Measurements from ENCODE around the gene RRP1B. TPM values are rescaled to one million over a fixed set of nuclear protein-coding genes. Genes with fewer than 3 reads are reported as not detected.

Gene RRP1B
- polyA plus RNA-seq, 2 of the 4 experiments (the other 2 are of a cell fraction), result 32.5 TPM

DNA sequence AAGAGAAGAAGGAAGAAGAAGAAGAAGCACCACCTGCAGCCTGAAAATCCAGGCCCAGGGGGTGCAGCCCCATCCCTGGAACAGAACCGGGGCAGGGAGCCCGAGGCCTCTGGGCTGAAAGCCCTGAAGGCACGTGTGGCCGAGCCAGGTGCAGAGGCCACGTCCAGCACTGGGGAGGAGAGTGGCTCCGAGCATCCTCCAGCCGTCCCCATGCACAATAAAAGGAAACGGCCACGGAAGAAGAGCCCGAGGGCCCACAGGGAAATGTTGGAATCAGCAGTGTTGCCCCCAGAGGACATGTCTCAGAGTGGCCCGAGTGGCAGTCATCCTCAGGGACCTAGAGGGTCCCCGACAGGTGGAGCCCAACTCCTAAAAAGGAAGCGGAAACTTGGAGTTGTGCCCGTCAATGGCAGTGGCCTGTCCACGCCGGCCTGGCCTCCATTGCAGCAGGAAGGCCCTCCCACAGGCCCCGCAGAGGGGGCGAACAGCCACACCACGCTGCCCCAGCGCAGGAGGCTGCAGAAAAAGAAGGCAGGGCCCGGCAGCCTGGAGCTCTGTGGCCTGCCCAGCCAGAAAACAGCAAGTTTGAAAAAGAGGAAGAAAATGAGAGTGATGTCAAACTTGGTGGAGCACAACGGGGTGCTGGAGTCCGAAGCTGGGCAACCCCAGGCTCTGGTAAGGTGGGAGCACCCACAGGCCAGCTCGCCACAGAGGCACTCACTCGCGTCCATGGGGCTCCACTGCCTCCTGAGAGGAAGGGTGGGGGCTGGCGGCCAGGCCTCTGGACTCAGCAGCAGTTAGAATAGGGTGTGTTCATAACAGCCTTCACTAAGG lies 28.4 kb downstream of the RRP1B start:
- no peak for FAIRE-seq
- no peak for TF ChIP-seq ZSCAN20 (CRISPR knock-in tag; IDR thresholded peaks at IDR 0.05)
- TF ChIP-seq FOSL2 (IDR thresholded peaks at IDR 0.05), result no peak
- TF ChIP-seq FOSL2 (CRISPR knock-in tag; IDR thresholded peaks at IDR 0.05), result no peak
- no peak for TF ChIP-seq PHF8 (IDR thresholded peaks at IDR 0.05; ENCODE audit: borderline replicate concordance, low read depth)
- TF ChIP-seq JUNB (IDR thresholded peaks at IDR 0.05), result no peak
- TF ChIP-seq TFCP2L1 (CRISPR knock-in tag; IDR thresholded peaks at IDR 0.05), result no peak
- TF ChIP-seq JUN (IDR thresholded peaks at IDR 0.05), result no peak
- ChIA-PET POLR2A (no interaction called here), CTCF (interaction anchor here (1.2 kb wide), 1 partner anchor 41 kb away, joined by 4 read pairs; no protein-coding TSS in a partner anchor)
- ATAC-seq, result no peak; a peak in 1 of 6 replicates
- Histone ChIP-seq H3K27ac (no peak overlapping the region), H3K4me3 (no peak overlapping the region), H3K4me2 (no peak overlapping the region), H3K4me1 (no peaks in the 10 kb centered on the region), H3K9me3 (no peaks in the 10 kb centered on the region)
- DNase-seq (ENCODE audit: low read depth in 1 of 2, low spot score in 1 of 2), result no peak
- 95% methylated on average over 22 of the region's 27 CpGs for WGBS (ENCODE audit: missing lambda C conversion rate)

- Histone ChIP-seq H3K4me3 (no peak overlapping the region), H3K9me3 (no peaks in the 10 kb centered on the region), H3K4me1 (no peaks in the 10 kb centered on the region), H3K27ac (no peak overlapping the region), H3K4me2 (no peak overlapping the region)
- ChIA-PET CTCF (interaction anchor here (1.2 to 1.3 kb wide), 2 partner anchors 12 to 40 kb away, joined by 3 to 4 read pairs; no protein-coding TSS in a partner anchor), POLR2A (no interaction called here)
- WGBS (ENCODE audit: missing lambda C conversion rate), result 91% methylated on average over 11 of the region's 12 CpGs
- DNase-seq (ENCODE audit: low read depth in 1 of 2, low spot score in 1 of 2) (no peak), FAIRE-seq (no peak), ATAC-seq (no peak)
- no peak for TF ChIP-seq MYC (IDR thresholded peaks at IDR 0.05; ENCODE audit: borderline replicate concordance, low read length)
- TF ChIP-seq JUNB (IDR thresholded peaks at IDR 0.05), result no peak
- no peak for TF ChIP-seq MAZ (IDR thresholded peaks at IDR 0.05; ENCODE audit: borderline replicate concordance, low read depth, low read length)
- TF ChIP-seq RNF2 (IDR thresholded peaks at IDR 0.05; ENCODE audit: borderline replicate concordance, low read depth), result no peak
- no peak for TF ChIP-seq HOXB13 (CRISPR knock-in tag; IDR thresholded peaks at IDR 0.05; ENCODE audit: low read depth)
- TF ChIP-seq, protein P1, sequence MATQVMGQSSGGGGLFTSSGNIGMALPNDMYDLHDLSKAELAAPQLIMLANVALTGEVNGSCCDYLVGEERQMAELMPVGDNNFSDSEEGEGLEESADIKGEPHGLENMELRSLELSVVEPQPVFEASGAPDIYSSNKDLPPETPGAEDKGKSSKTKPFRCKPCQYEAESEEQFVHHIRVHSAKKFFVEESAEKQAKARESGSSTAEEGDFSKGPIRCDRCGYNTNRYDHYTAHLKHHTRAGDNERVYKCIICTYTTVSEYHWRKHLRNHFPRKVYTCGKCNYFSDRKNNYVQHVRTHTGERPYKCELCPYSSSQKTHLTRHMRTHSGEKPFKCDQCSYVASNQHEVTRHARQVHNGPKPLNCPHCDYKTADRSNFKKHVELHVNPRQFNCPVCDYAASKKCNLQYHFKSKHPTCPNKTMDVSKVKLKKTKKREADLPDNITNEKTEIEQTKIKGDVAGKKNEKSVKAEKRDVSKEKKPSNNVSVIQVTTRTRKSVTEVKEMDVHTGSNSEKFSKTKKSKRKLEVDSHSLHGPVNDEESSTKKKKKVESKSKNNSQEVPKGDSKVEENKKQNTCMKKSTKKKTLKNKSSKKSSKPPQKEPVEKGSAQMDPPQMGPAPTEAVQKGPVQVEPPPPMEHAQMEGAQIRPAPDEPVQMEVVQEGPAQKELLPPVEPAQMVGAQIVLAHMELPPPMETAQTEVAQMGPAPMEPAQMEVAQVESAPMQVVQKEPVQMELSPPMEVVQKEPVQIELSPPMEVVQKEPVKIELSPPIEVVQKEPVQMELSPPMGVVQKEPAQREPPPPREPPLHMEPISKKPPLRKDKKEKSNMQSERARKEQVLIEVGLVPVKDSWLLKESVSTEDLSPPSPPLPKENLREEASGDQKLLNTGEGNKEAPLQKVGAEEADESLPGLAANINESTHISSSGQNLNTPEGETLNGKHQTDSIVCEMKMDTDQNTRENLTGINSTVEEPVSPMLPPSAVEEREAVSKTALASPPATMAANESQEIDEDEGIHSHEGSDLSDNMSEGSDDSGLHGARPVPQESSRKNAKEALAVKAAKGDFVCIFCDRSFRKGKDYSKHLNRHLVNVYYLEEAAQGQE (IDR thresholded peaks at IDR 0.05), result no peak
- TF ChIP-seq POLR2A (IDR thresholded peaks at IDR 0.05; ENCODE audit: low read length), result no peak
- TF ChIP-seq, protein P2, sequence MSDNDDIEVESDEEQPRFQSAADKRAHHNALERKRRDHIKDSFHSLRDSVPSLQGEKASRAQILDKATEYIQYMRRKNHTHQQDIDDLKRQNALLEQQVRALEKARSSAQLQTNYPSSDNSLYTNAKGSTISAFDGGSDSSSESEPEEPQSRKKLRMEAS (IDR thresholded peaks at IDR 0.05), result no peak
- TF ChIP-seq CBX8 (IDR thresholded peaks at IDR 0.05), result no peak
- TF ChIP-seq HOXB5 (CRISPR knock-in tag; IDR thresholded peaks at IDR 0.05), result no peak
Measured at GRCh38 chr21:43688906-43689305, 29.5 kb downstream of the RRP1B start.

DNA sequence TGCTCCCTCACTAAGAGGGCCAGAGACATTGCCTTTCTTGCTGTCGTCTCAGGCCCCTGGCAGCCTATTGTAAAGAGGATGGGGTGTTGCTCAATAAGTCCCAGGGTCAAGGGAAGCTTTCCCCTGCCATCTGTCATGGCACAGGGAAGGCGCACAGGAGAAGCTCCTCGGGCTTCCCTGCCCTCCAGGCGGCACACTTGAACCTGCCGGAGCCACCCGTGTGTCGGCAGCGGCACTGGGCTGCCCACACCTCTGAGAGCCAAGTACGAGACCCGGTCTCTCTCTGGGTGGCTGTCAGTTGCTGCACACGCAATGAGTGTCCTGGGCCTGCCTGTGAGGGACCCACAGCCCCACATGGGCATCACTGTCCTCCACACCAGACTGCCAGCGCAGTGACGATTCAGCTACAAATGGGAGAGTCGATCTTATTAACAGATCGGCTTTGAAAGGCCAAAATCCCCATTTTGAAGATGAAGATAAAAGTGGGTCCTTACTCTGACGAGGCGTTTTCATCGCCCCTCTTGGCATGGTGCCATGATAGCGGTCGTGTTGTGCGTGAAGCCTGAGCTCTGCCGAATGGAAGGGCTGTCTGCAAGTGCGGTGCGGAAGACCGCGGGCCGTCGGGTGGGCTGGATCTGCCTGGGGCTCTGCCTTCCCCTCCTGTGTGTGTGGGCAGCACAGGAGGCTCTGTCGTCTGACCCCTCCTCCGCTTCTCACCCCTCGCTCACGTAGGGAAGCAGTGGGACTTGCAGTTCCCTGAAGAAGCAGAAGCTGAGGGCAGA lies 30.4 kb downstream of the RRP1B start:
- no peak for FAIRE-seq
- Histone ChIP-seq H3K27ac (no peak overlapping the region), H3K9me3 (no peaks in the 10 kb centered on the region), H3K4me3 (no peak overlapping the region), H3K4me2 (no peak overlapping the region), H3K4me1 (no peaks in the 10 kb centered on the region)
- POLR2A ChIA-PET, result no interaction called here
- no peak for DNase-seq (ENCODE audit: low read depth in 1 of 2, low spot score in 1 of 2)
- TF ChIP-seq FOSL2 (IDR thresholded peaks at IDR 0.05) (no peak), FOSL2 (CRISPR knock-in tag; IDR thresholded peaks at IDR 0.05) (no peak), RCOR1 (IDR thresholded peaks at IDR 0.05; ENCODE audit: low read depth, low read length) (no peak), ZNF302 (CRISPR knock-in tag; IDR thresholded peaks at IDR 0.05) (no peak), TFCP2L1 (CRISPR knock-in tag; IDR thresholded peaks at IDR 0.05) (no peak)
- ATAC-seq, result no peak; a peak in 2 of 6 replicates
- CTCF ChIA-PET, result interaction anchor here (1.3 kb wide), 1 partner anchor 11 kb away, joined by 3 read pairs; no protein-coding TSS in a partner anchor
- WGBS (ENCODE audit: missing lambda C conversion rate), result 93% methylated on average over 23 of the region's 32 CpGs
